ENCODE results near the gene CEACAM8.

DNA sequence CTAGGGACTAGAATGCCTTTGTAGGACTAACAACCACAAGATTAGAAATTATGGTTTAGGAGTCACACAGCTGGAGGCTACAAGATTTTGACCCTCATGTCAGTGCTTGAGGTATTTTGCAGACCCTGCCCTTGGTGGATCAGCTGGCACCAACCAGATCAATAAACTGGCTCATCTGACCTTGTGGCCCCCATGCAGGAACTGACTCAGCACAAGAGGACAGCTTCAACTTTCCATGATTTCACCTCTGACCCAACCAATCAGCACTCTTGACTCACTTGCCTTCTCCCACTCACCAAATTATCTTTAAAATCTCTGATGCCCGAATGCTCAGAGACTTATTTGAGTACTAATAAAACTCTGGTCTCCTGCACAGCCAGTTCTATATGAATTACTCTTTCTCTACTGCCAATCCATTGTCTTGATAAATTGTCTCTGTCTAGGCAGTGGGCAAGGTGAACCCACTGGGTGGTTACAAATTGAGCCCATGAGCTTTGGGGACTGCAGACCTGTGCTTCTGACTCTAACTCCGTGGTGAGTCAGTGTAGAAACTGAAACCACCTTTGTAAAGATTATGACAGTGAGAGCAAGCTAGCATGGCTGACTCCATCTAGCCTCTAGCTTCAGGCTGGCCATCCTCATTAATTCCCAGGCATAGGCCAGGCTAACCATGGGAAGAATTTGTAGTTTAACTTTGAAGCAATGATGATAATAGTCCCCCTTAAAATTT, 33.9 kb upstream of the CEACAM8 start:
- no peak for TF ChIP-seq CTCF (IDR thresholded peaks at IDR 0.05)
- no peak for TF ChIP-seq POLR2A (IDR thresholded peaks at IDR 0.05)
